ENCODE measurements around the gene CHADL. TPM values are rescaled to one million over a fixed set of nuclear protein-coding genes. Genes with fewer than 3 reads are reported as not detected.

The CHADL gene
- total RNA-seq, 4 donors from 2014 or later = 9.5 to 18.8 (median 15.7) TPM

DNA sequence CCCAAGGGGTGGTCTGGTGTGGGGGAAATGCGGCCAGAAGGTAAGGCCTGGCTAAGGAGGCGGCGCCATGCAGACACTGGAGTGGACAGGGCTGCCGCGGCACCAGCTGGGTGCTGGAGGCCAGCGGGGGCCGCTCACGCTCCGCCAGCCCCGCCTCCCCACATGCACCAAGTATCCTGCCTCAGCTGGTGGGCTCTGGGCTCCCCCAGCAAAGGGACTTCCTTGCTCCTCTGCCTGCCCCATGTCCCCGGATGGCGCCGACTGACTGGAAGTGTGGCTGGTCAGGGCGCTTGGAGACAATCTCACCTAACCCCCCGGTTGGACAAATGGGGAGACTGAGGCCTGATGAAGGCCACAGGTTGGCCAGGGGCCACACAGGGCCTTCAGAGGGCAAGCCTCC lies 7.6 kb upstream of the CHADL start:
- no peak for DNase-seq (ENCODE audit: low spot score in 2 of 2)
- WGBS = 94% methylated on average over 12 of the region's 15 CpGs

DNA sequence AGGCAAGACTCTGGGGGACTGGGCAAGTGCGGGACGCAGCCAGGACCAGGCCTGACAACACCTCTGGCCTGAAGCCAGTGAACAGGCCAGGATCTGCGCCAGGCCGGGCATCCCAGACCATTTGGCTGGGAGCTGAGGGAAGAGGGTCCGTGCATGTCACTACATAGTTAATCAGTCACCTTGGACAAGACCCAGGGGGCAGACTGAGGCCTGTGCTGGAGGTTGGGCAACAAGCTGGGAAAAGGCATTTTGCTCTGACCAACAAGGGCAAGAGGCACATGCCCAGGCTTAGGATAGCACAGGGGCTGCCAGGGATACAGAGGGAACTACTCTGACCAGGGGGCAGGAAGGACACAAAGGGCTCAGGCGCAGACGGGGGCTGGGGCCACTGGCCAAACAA lies 7.0 kb upstream of the CHADL start:
- 100% methylated on average over 1 of the region's 7 CpGs for WGBS

More for the DNA sequence above, 7.6 kb upstream of the CHADL start:
- no peak overlapping the region for H3K27ac ChIP-seq
- no peaks in the 10 kb centered on the region for H3K27me3 ChIP-seq
- H3K4me3 ChIP-seq = no peak overlapping the region
- no peaks in the 10 kb centered on the region for H3K4me1 ChIP-seq
- no peaks in the 10 kb centered on the region for H3K9me3 ChIP-seq
- TF ChIP-seq POLR2AphosphoS5 (IDR thresholded peaks at IDR 0.05) (no peak), POLR2A (IDR thresholded peaks at IDR 0.05) (no peak)
- peaks cover 77% of the 10 kb centered on the region for H3K36me3 ChIP-seq

DNA sequence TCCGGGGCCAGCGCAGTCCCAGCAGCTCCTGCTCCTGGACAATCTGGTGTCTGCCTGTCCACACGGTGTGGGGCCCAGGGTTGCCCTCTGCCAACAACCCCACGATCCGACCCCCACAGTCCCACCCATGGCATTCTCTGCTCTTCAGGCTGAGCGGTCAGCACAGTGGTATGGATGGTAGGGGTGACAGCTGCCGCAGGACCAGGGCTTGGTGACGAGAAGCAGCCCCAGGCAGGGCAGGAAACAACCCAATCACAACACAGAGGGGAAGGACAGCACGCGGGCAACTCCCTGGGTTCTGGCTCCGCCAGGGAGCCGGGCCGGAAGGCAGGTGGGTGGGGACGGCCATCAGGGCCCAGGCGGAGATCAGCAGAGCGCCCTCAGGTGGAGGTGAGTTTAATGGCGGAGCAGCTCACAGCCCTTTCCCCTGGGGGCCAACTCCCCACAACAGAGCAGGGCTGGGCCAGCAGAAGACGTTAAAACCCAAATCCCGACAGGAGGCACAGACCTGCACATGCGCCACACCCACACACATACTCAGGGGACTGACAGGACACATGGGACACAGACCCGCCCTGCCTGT lies 5.3 kb upstream of the CHADL start:
- Histone ChIP-seq H3K27me3 (no peaks in the 10 kb centered on the region), H3K4me1 (no peaks in the 10 kb centered on the region), H3K27ac (no peak overlapping the region), H3K9me3 (no peaks in the 10 kb centered on the region), H3K4me3 (no peak overlapping the region), H3K36me3 (peaks cover 54% of the 10 kb centered on the region)
- DNase-seq (ENCODE audit: low spot score in 2 of 2) = no peak
- TF ChIP-seq EP300 (IDR thresholded peaks at IDR 0.05) = no peak
- TF ChIP-seq POLR2AphosphoS5 (IDR thresholded peaks at IDR 0.05) = no peak
- TF ChIP-seq POLR2A (IDR thresholded peaks at IDR 0.05) = no peak
- TF ChIP-seq, protein P1, sequence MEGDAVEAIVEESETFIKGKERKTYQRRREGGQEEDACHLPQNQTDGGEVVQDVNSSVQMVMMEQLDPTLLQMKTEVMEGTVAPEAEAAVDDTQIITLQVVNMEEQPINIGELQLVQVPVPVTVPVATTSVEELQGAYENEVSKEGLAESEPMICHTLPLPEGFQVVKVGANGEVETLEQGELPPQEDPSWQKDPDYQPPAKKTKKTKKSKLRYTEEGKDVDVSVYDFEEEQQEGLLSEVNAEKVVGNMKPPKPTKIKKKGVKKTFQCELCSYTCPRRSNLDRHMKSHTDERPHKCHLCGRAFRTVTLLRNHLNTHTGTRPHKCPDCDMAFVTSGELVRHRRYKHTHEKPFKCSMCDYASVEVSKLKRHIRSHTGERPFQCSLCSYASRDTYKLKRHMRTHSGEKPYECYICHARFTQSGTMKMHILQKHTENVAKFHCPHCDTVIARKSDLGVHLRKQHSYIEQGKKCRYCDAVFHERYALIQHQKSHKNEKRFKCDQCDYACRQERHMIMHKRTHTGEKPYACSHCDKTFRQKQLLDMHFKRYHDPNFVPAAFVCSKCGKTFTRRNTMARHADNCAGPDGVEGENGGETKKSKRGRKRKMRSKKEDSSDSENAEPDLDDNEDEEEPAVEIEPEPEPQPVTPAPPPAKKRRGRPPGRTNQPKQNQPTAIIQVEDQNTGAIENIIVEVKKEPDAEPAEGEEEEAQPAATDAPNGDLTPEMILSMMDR (IDR thresholded peaks at IDR 0.05) = no peak
- WGBS = 72% methylated on average over 14 of the region's 21 CpGs

More for the DNA sequence above, 7.0 kb upstream of the CHADL start:
- no peak for DNase-seq (ENCODE audit: low spot score in 2 of 2)
- Histone ChIP-seq H3K9me3 (no peaks in the 10 kb centered on the region), H3K27ac (no peak overlapping the region), H3K36me3 (peaks cover 71% of the 10 kb centered on the region), H3K27me3 (no peaks in the 10 kb centered on the region), H3K4me3 (no peak overlapping the region), H3K4me1 (no peaks in the 10 kb centered on the region)
- no peak for TF ChIP-seq POLR2AphosphoS5 (IDR thresholded peaks at IDR 0.05)
- TF ChIP-seq, protein P1 (IDR thresholded peaks at IDR 0.05) = no peak
- TF ChIP-seq EP300 (IDR thresholded peaks at IDR 0.05) = no peak
- TF ChIP-seq POLR2A (IDR thresholded peaks at IDR 0.05) = no peak

DNA sequence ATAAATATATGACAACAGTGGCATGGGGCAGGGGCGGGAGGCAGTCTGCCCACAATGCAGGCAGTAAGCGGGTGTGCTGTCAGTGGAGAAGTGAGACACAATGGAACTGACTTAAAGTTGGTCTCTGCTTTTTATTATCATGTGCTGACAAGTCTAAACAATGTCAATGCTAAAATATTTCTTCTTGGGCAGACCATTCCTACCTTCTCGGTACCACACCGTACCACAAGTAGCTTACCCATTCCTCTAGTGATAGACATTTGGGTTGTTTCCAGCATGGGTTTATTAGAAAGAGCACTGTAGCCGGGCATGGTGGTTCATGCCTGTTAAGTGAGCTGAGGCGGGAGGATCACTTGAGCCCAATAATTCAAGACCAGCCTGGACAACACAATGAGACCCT lies 2.6 kb upstream of the CHADL start:
- no peak for DNase-seq (ENCODE audit: low spot score in 2 of 2)
- peaks cover 8% of the 10 kb centered on the region for H3K4me1 ChIP-seq
- TF ChIP-seq EP300 (IDR thresholded peaks at IDR 0.05) (no peak), POLR2AphosphoS5 (IDR thresholded peaks at IDR 0.05) (no peak), POLR2A (IDR thresholded peaks at IDR 0.05) (no peak)
- TF ChIP-seq, protein P1 (IDR thresholded peaks at IDR 0.05) = no peak
- no peak overlapping the region for H3K27ac ChIP-seq
- peaks cover 27% of the 10 kb centered on the region for H3K36me3 ChIP-seq
- H3K4me3 ChIP-seq = no peak overlapping the region
- WGBS = 82% methylated on average over 6 of the region's 6 CpGs
- no peaks in the 10 kb centered on the region for H3K27me3 ChIP-seq
- no peaks in the 10 kb centered on the region for H3K9me3 ChIP-seq

DNA sequence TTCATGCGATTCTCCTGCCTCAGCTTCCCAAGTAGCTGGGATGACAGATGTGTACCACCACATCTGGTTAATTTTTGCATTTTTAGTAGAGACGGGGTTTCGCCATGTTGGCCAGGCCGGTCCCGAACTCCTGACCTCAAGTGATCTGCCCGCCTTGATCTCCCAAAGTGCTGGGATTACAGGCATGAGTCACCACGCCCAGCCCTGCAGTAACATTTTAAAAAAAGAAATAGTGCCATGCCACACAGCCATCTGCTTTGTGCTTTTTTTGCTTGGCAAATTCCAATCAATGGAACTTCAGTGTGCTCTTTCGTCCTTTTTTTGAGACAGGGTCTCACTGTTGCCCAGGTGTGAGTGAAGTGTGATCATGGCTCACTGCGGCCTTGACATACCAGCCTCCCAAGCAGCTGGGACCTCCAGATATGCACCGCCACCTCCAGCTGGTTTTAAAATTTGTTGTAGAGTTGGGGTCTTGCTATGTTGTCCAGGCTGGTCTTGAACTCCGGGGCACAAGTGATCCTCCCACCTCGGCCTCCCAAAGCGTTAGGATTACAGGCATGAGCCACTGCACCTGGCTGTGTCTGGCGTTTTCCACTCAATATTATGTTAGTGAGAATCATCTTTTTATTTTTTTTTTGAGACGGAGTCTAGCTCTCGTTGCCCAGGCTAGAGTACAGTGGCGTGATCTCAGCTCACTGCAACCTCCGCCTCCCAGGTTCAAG lies 1.8 kb upstream of the CHADL start:
- H3K27me3 ChIP-seq = no peaks in the 10 kb centered on the region
- WGBS = 85% methylated on average over 18 of the region's 18 CpGs
- H3K36me3 ChIP-seq = peaks cover 19% of the 10 kb centered on the region
- H3K9me3 ChIP-seq = no peaks in the 10 kb centered on the region
- no peak for DNase-seq (ENCODE audit: low spot score in 2 of 2)
- H3K4me3 ChIP-seq = no peak overlapping the region
- H3K27ac ChIP-seq = no peak overlapping the region
- H3K4me1 ChIP-seq = peaks cover 16% of the 10 kb centered on the region
- TF ChIP-seq POLR2AphosphoS5 (IDR thresholded peaks at IDR 0.05) (no peak), POLR2A (IDR thresholded peaks at IDR 0.05) (no peak), EP300 (IDR thresholded peaks at IDR 0.05) (no peak)
- TF ChIP-seq, protein P1 (IDR thresholded peaks at IDR 0.05) = no peak

Measured in suprapubic skin (tissue), 4 donors.